GM21619 (cell line): ENCODE measurements around the gene VIM.
"Not testable (repeated sequence)": the region's sequence is repeated elsewhere in the genome, so short reads cannot be mapped to it uniquely, and the experiment has no call there.

ENCODE experiments used
- ATAC-seq: cut with Tn5 transposase; IDR thresholded peaks from one replicate; pipeline ENCODE4 v1.9.1; 2021; ENCODE audit not compliant: unreplicated experiment

The VIM gene

GRCh38 chr10:17255512-17255911 is 27.5 kb downstream of the VIM start:
- no peak for ATAC-seq

GRCh38 chr10:17256051-17256450 is 28.0 kb downstream of the VIM start:
- no peak for ATAC-seq

GRCh38 chr10:17256627-17257026 is 28.6 kb downstream of the VIM start:
- no peak for ATAC-seq

- ATAC-seq, result peak; percentile 89
Measured at GRCh38 chr10:17257466-17258321, 29.7 kb downstream of the VIM start.

GRCh38 chr10:17262502-17262901 is 34.5 kb downstream of the VIM start:
- ATAC-seq, result no peak

GRCh38 chr10:17263580-17263979 is 35.5 kb downstream of the VIM start:
- ATAC-seq, result no peak

GRCh38 chr10:17265468-17265867 is 37.4 kb downstream of the VIM start:
- ATAC-seq, result no peak

GRCh38 chr10:17266549-17266948 is 38.5 kb downstream of the VIM start:
- not testable (repeated sequence) for ATAC-seq

GRCh38 chr10:17272648-17273047 is 44.6 kb downstream of the VIM start:
- ATAC-seq, result no peak

GRCh38 chr10:17273403-17273802 is 45.4 kb downstream of the VIM start:
- ATAC-seq, result no peak

- no peak for ATAC-seq
Measured at GRCh38 chr10:17276756-17277424, 48.8 kb downstream of the VIM start.

- ATAC-seq, result no peak
Measured at GRCh38 chr10:17278607-17279240, 50.7 kb downstream of the VIM start.

GRCh38 chr10:17282311-17282710 is 54.3 kb downstream of the VIM start:
- ATAC-seq, result no peak

- no peak for ATAC-seq
Measured at GRCh38 chr10:17286562-17287550, 58.8 kb downstream of the VIM start.
